Choroid plexus epithelial cell (primary cell): Measurements from ENCODE around the gene POLN.

ENCODE experiments used
- DNase-seq: peaks from one replicate; pipeline ENCODE4 v3.0.0-alpha.2; 2010; ENCODE audit warnings: low read depth
- H3K4me3 ChIP-seq: 2 replicates; pipeline ENCODE4 v1.5.1; 2011; ENCODE audit warnings: low read depth, mild to moderate bottlenecking, control low read depth, low read length, moderate library complexity
- CTCF ChIP-seq: conservative IDR thresholded peaks from 2 replicates; pipeline ENCODE4 v1.5.1; 2011; ENCODE audit warnings: low read depth, mild to moderate bottlenecking, control low read depth, inconsistent platforms, low read length, moderate library complexity

Gene POLN

DNA sequence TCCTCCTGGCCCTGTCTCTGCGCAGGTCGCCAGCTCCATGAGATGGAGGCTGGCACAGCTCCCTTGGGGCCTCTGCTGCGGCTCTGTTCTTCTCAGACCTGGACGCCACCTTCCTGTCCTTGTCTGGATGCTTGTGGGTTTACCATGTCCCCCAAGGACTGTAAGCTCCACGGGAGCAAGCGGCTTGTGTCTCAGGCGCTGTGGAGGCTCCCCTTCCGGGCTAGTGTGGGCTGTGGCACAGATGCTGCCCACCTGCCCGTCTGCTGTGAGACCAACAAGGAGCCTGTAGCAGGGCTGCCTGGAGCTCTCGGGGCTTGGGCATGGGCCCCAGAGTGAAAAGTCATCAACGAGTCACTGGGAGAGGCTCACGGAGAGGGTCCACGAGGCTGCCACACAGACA is 157.6 kb downstream of the POLN start:
- DNase-seq = no peak
- H3K4me3 ChIP-seq = no peak overlapping the region
- no peak for TF ChIP-seq CTCF

- no peak overlapping the region for H3K4me3 ChIP-seq
- no peak for DNase-seq
- TF ChIP-seq CTCF = no peak
These were observed 158.1 kb downstream of the POLN start for GRCh38 chr4:2083826-2084160.

- no peak for DNase-seq
- TF ChIP-seq CTCF = no peak
- no peak overlapping the region for H3K4me3 ChIP-seq
These were observed 158.7 kb downstream of the POLN start for GRCh38 chr4:2083116-2083825.

- no peak overlapping the region for H3K4me3 ChIP-seq
These were observed 159.3 kb downstream of the POLN start for GRCh38 chr4:2082627-2083026.

GRCh38 chr4:2082118-2082517 is 159.8 kb downstream of the POLN start:
- DNase-seq = no peak
- no peak overlapping the region for H3K4me3 ChIP-seq
- TF ChIP-seq CTCF = no peak

More at GRCh38 chr4:2082627-2083026, 159.3 kb downstream of the POLN start:
- DNase-seq = no peak
- no peak for TF ChIP-seq CTCF

DNA sequence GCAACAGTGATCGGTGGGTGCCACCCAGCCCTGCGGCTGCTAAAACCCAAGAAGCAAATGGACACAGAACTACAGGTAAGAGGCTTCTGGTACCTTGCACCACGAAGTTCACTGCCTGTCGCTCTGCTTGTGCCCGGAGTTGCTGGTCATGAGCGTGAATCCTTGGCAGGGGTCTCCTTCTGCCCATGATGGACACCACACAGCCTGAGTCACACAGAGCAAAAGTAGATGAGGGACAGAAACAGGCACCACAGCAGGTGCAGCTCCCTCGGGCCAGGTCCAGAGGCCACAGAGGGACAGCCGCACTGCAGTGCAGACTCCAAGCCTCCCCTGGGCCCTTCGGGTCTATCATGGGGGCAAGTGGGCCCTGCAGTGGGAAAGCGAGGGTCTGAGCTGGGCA is 160.4 kb downstream of the POLN start:
- no peak for DNase-seq
- no peak overlapping the region for H3K4me3 ChIP-seq
- no peak for TF ChIP-seq CTCF
